Stimulated activated CD8-positive, alpha-beta memory T cell treated with anti-CD3 and anti-CD28 coated beads, Interleukin-7, amount 100 ng/mL, for 24 hours (primary cell): Measurements from ENCODE around the gene OTUD4.

Experiments used
- DNase-seq: peaks from one replicate; pipeline ENCODE4 v3.0.0-alpha.2; 2020; ENCODE audit warnings: low read depth

OTUD4 gene

DNA sequence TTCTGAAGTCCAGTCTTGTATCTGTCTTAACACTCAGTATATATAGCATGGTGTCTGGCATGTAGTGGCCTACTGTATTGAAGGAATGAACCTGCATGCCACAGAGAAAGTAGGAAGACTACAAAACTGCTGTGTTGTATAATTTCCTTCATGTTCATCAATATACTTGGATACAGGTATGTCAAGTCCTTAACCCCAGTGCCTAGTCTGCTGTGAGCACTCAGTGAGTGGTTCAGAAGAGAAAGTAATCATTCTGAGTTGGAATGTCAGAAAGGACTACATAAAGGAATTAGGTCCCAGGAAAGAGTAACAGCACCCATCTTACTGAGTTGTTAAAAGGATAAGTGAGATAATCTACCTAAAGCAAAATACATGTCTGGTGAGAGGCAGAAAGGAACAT, 50.3 kb downstream of the OTUD4 start:
- DNase-seq: no peak

DNA sequence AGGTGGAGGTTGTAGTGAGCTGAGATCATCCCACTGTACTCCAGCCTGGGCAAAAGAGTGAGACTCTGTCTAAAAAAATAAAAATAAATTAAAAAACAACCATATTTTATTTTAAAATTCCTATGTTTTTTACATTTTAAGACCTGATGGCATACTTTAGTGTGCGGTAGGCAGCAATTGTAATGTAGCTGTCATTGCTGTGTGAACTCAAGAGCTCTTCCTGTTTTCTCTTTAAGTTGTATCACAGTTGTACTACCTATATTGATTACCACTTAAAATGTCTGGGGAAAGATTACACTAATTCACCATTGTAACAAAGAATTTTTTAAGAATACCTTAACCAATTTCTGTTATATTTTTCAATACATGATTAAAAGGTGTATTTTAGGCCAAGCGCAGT, 55.0 kb downstream of the OTUD4 start:
- DNase-seq: no peak

DNA sequence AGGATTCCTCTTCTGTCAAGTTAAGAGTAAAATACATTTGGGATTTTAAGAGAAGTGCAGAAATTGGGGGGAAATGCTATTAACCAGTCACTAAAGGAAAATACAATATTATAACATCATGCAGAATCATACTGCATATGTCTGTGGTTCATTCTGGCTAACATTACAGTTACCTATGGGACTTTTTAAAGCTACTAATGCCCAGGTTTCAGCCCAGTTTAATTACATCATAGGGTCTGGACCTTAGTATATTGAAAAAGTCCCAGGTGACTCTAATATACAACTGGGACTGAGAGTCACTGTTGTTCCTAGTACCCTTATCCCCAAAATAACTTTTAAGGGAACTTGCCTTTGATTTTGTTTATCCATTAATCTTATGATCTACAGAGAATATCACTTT, 72.3 kb downstream of the OTUD4 start:
- DNase-seq: no peak

DNA sequence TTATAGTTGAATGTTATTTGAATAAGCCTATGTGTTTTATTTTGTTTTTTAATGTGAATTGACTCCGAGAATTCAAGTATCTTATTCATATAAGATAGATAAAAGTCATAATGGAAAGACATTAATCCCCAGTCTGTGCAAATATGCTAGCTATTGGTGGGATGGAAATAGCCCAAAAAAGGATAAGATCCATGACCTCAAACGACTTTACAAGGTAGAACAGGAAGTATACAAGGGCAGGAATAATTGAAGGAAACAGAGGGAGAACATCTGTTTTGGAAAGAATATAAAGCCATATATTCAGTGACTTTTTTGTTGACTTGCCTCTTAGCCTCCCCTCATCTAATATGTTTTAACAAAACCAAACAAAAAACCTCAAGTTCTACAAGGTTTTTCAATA, 73.3 kb downstream of the OTUD4 start:
- no peak for DNase-seq

DNA sequence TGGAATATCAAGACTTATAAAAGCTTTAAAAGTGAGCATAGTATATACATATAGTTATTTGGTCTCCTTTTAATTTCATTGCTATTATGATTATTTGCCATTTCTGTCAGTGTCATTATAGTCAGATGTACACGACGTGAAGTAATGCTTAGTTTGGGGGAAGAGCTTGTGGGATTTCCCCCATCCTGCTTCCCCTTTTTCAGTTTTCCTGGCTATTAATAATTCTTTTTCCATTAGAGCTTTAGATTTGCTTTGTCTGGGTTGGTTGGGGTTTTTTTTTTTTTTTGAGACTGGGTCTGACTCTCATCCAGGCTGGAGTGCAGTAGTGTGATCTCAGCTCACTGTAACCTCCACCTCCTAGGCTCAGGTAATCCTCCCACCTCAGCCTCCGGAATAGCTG, 76.9 kb downstream of the OTUD4 start:
- DNase-seq: no peak

DNA sequence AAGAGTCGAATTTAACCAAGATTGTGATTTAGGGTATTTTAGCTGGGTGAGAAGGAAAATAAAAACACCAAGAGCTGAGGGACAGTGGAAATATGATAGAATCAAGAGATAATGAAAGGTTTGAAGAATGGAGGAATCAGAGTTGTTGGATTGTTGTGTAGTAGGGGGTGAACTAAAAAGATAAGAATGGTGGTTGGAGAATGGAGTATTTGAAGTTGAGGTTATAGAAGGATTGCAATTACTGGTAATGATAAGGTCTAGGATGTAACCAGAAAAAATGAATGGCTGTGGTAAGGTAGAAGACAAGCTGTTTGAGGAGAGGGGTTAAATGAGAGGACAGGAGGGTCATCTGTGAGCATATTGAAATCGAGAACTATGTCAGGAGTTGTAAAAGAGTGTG, 77.8 kb downstream of the OTUD4 start:
- DNase-seq: no peak

DNA sequence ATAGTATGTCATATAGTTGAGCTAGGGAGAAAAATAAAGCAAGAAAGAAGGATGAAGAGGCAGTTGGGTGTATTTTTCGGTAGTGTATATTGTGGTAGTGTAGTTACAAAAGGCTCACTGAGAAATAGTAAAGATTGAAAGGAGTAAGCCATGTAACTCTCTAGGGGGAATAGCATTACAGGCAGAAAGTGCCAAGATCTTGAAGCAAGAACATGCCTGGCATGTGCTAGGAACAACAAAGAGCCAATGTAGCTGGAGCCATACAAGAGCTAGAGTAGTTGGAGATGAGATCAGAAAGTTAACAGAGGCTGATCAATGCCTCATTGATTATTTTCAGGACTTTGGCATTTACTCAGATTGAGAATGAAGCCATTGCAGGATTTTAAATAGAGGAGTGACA, 79.3 kb downstream of the OTUD4 start:
- no peak for DNase-seq

DNA sequence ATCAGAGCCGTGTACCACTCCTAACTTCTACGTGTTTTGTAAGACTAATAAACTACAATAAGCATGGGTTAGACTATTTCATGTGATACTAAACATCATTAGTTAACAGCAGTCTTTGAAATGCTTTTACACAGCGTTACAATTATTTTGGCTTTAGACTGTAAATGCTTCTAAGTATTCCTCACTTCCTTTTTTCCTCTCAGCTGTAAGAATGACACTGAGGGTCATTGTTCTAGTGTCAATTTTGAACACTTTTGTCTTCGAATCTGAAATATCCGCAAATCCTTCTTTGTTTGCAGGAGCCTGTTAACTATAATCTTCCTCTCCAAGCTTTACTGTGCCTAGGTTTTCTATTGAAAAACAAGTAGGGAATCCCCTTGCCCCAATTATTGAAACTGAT, 80.7 kb downstream of the OTUD4 start:
- DNase-seq: no peak

DNA sequence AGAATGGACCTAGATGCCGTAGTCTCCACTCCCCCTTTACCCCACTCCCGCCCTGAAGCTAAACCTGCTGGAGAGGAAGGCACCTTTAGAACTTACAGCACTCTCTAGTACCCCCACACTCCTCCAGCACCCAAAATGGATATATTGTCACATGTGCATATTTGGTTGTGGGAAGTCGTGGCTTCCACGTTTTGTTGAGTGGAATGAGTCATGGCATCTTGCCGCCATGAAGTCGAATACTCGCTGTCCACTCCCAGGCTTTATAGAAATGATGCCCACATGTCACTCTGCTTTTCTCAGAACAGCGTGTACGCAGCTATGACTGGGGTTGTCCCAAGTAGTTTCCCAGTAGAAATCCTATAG, 81.7 kb downstream of the OTUD4 start:
- peak; percentile 14 for DNase-seq

DNA sequence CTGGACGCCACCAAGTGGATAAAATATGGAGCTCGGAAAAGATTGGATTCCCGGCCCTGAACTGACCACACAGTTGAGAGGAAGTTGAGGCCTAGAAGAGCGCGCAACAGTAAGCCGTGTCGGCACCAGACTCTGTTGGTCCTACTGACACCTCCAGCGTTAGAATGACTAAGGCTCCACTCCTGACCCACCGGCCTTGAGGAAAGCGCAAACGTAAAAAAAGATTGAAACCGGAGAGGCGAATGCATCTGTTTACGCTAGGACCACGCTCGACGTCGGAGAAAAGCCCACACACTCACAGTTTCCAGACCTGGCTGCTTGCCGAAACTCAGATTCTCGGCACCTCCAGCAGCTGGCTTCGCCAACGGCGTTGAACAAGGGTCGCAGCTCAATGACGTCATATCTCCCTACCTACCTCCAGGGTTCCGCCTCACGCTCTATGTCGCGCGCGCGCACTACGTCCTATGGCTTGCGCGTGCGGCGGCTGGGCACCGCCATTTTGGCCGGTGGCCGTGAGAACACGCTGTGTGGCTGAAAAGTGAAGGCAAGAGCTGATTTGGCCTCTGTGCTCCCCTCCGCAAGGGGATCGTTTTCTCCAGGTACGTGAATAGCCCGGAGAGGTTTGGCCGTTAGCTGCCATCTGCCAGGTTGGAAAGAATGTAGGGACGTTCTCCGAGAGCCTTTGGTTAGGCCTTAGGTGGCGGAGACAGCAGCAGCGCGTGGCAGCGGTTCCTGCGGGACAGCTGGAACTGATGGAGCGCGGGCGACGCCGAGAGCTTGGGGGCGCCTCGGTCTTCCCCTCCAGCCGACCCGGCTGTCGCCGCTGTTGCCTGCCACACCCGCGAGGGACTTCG, 82.3 kb downstream of the OTUD4 start, which contains the start of the genes ABCE1 and ANAPC10:
ABCE1 (plus strand) TSS at position 491 of the 854 bp plus-strand sequence. CDS start 6,102 bp downstream, outside the sequence.
ANAPC10 (minus strand) TSS at position 376 of the 854 bp plus-strand sequence. CDS start 2,097 bp downstream, outside the sequence.
- peak; percentile 91 for DNase-seq

DNA sequence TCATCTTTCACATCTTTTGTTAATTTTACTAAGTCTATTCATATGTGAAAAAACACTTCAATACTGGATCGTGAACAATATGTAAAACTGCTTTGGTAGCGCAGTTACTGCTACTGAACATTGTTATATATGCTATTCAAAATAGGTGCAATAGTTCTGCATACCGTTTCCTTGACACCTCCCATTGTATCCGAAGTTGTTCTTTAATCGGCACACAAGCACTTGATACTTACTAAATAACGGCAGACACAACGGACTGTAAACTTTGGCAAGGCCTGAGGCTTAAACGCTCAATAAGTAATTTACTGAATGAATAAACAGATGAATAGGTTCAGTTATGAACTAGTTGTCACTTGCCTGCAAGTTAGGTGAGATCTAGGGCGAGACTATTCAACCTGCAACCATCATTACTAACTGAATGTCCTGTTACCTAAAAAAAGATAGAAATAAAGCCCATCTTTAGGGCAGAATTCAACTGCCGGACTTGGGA, 83.0 kb downstream of the OTUD4 start:
- no peak for DNase-seq

DNA sequence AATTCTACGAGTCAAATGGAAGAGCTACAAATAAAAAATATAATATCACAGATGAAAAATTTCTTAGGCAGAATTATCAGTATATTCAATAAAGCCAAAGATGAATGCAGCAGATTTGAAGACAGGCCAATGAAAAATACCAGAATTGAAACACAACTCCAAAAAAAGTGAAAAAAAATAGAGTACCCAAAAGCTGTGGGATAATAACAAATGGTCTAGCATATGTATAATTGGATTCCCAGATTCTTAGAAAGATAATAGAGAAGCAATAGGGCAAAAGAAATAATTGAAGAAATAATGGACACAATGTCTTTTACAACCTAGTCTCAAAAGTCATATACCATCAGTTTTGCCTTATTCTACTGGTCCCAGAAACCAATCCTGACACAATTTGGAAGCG, 86.8 kb downstream of the OTUD4 start:
- DNase-seq: no peak

DNA sequence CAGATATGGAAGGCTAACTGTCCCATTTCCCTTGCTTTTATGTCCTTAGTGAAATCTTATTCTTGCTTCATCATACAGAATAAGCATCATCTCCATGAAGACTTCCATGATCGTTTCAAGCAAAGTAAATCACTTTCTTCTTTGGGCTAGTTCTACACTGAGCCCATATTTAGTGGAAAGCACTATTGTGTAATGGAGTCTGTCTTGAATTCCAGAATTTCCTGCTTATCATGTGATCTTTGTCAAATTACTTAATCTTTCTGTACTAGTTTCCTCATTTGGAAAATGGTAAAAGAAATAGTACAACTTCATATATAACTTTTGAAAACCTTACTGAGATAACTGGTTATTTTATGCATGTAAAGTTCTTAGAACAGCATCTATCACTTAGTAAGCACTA, 90.0 kb downstream of the OTUD4 start:
- no peak for DNase-seq

DNA sequence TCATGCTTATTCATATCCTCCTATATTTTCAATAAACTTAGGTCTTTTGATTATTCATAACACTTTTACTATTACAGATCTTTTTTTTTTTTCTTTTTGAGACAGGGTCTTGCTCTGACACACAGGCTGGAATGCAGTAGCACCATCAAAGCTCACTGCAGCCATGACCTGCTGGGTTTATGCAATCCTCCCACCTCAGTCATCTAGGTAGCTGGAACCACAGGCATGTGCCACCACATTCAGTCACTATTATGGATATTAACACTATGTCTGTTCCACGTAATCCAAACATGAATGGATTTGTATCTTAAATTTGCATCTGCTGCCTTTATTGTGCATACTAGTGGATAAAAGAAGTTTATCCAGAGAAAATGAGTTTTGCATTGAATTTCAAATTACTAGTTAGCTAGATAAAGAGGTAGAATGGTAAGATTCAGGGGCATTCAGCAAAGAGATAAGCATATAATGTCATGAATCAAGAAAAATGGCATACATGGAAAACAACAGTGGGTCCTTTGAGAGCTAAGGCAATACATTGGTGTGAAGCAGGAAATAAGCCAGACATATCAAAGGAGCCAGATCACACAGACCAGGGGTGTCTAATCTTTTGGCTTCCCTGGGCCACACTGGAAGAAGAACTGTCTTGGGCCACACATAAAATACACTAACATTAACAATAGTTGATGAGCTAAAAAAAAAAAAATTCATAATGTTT, 96.3 kb downstream of the OTUD4 start:
- DNase-seq: no peak
